ENCODE results near the gene FAR1.
A peak's percentile ranks its signal among the peaks of the same experiment; 100 is the strongest.
"Not testable (repeated sequence)": the region's sequence is repeated elsewhere in the genome, so short reads cannot be mapped to it uniquely, and the experiment has no call there.

FAR1 gene

GRCh38 chr11:13718394-13718793 lies 49.9 kb downstream of the FAR1 start:
- no peak for DNase-seq

- DNase-seq = no peak
Measured at GRCh38 chr11:13720940-13721339, 52.5 kb downstream of the FAR1 start.

GRCh38 chr11:13721760-13722159 lies 53.3 kb downstream of the FAR1 start:
- DNase-seq = no peak

GRCh38 chr11:13726456-13726855 lies 58.0 kb downstream of the FAR1 start:
- DNase-seq = no peak

- no peak for DNase-seq
Measured at GRCh38 chr11:13728076-13728475, 59.6 kb downstream of the FAR1 start.

- DNase-seq = no peak
Measured at GRCh38 chr11:13734530-13734929, 66.1 kb downstream of the FAR1 start.

- DNase-seq = no peak
Measured at GRCh38 chr11:13745165-13745564, 76.7 kb downstream of the FAR1 start.

GRCh38 chr11:13753316-13753715 lies 84.8 kb downstream of the FAR1 start:
- DNase-seq = not testable (repeated sequence)

GRCh38 chr11:13759050-13759449 lies 90.6 kb downstream of the FAR1 start:
- DNase-seq = no peak

- DNase-seq = no peak
Measured at GRCh38 chr11:13760115-13760514, 91.6 kb downstream of the FAR1 start.

- no peak for DNase-seq
Measured at GRCh38 chr11:13761250-13761649, 92.8 kb downstream of the FAR1 start.

GRCh38 chr11:13761716-13762115 lies 93.2 kb downstream of the FAR1 start:
- DNase-seq = no peak

- no peak for DNase-seq
Measured at GRCh38 chr11:13762718-13763117, 94.2 kb downstream of the FAR1 start.

GRCh38 chr11:13763341-13763740 lies 94.9 kb downstream of the FAR1 start:
- peak; percentile 71 for DNase-seq

- no peak for DNase-seq
Measured at GRCh38 chr11:13765886-13766285, 97.4 kb downstream of the FAR1 start.

GRCh38 chr11:13767471-13767870 lies 99.0 kb downstream of the FAR1 start:
- DNase-seq = no peak

GRCh38 chr11:13769188-13769587 lies 100.7 kb downstream of the FAR1 start:
- DNase-seq = no peak

GRCh38 chr11:13771151-13771550 lies 102.7 kb downstream of the FAR1 start:
- DNase-seq = no peak

GRCh38 chr11:13772223-13773046 lies 104.0 kb downstream of the FAR1 start:
- peak; percentile 88 for DNase-seq

- peak; percentile 8 for DNase-seq
Measured at GRCh38 chr11:13775471-13775870, 107.0 kb downstream of the FAR1 start.

GRCh38 chr11:13776134-13776815 lies 107.8 kb downstream of the FAR1 start:
- DNase-seq = peak; percentile 52

GRCh38 chr11:13777341-13777985 lies 109.0 kb downstream of the FAR1 start:
- DNase-seq = no peak

- DNase-seq = no peak
Measured at GRCh38 chr11:13778345-13778744, 109.9 kb downstream of the FAR1 start.

GRCh38 chr11:13781153-13781552 lies 112.7 kb downstream of the FAR1 start:
- peak; percentile 93 for DNase-seq
